ENCODE results near the gene ZBTB16. TPM values are rescaled to one million over a fixed set of nuclear protein-coding genes. Genes with fewer than 3 reads are reported as not detected.

Gene ZBTB16
- total and polyA plus RNA-seq, 2 of the 13 experiments (the other 11 are each of a cell fraction or from before 2014, with no cell fraction given), result not detected

- WGBS (ENCODE audit: low lambda C conversion rate), result 46% methylated on average over 3 of the region's 3 CpGs
- Histone ChIP-seq H3K4me1 (ENCODE audit: insufficient read depth, low read length) (no peaks in the 10 kb centered on the region), H3K9me3 (ENCODE audit: low read length) (no peaks in the 10 kb centered on the region), H3K36me3 (replicated peaks in 1 of 2; ENCODE audit: control insufficient read depth in 1 of 2, insufficient read depth in 2 of 2, low read length in 2 of 2) (no peaks in the 10 kb centered on the region), H2AFZ (ENCODE audit: low read length) (no peak overlapping the region), H3K4me2 (ENCODE audit: low read depth, low read length) (no peak overlapping the region), H4K20me1 (ENCODE audit: insufficient read depth, low read length) (no peaks in the 10 kb centered on the region), H3K4me3 (replicated peaks in 1 of 3; ENCODE audit: insufficient read depth in 1 of 3, low read depth in 2 of 3, low read length in 3 of 3) (no peak overlapping the region), H3K79me2 (ENCODE audit: insufficient read depth, low read length) (no peaks in the 10 kb centered on the region), H3K27me3 (ENCODE audit: control insufficient read depth in 1 of 2, insufficient read depth in 2 of 2, low read length in 2 of 2) (peaks cover 1 to 45% of the 10 kb centered on the region in 2 experiments; a peak in 3 of 5 replicates), H3K27ac (ENCODE audit: extremely low read length, insufficient read depth, low read length) (no peak overlapping the region), H3K9ac (ENCODE audit: insufficient read depth, low read depth, low read length) (no peak overlapping the region)
- no peak for DNase-seq (ENCODE audit: low spot score)
- ChIA-PET POLR2A (no interaction called here), CTCF (ENCODE audit: low intra/inter-chr PET ratio, low total read pairs) (no interaction called here)
- intact Hi-C loops (cut with micrococcal nuclease; ENCODE audit: unreplicated experiment) (no loop called here), in situ Hi-C loops (cut with HindIII; ENCODE audit: extremely low pct_ligation_motif_present, low pct_unique_long_range_greater_than_20kb) (no loop called here)
- no TSS peak for BruUV-seq (replicated peaks)
- ATAC-seq, result no peak
- FAIRE-seq, result no peak
- TF ChIP-seq ZFP62 (CRISPR knock-in tag; IDR thresholded peaks at IDR 0.05) (no peak), ERF (CRISPR knock-in tag; IDR thresholded peaks at IDR 0.05) (no peak), SPEN (CRISPR knock-in tag; IDR thresholded peaks at IDR 0.05; ENCODE audit: low read depth) (no peak), ZNF740 (CRISPR knock-in tag; IDR thresholded peaks at IDR 0.05) (no peak), PAXIP1 (CRISPR knock-in tag; conservative IDR thresholded peaks at IDR 0.05) (no peak), TRIM24 (CRISPR knock-in tag; IDR thresholded peaks at IDR 0.05) (no peak), ZNF660 (CRISPR knock-in tag; IDR thresholded peaks at IDR 0.05; ENCODE audit: borderline replicate concordance, low read depth) (no peak), JUNB (CRISPR knock-in tag; IDR thresholded peaks at IDR 0.05; ENCODE audit: borderline replicate concordance) (no peak), ZNF782 (CRISPR knock-in tag; IDR thresholded peaks at IDR 0.05; ENCODE audit: borderline replicate concordance) (no peak)
Observed at GRCh38 chr11:114116800-114117199, 57.3 kb downstream of the ZBTB16 start.

Measured in HepG2 (cell line).